Caki2 (cell line): ENCODE data around the gene PRR14L. TPM values are rescaled to one million over a fixed set of nuclear protein-coding genes. Genes with fewer than 3 reads are reported as not detected.
"Not testable (repeated sequence)": the region's sequence is repeated elsewhere in the genome, so short reads cannot be mapped to it uniquely, and the experiment has no call there.

ENCODE experiments used
- DNase-seq: peaks from one replicate; pipeline ENCODE4 v3.0.0-alpha.2; 2015; ENCODE audit warnings: low read depth
- in situ Hi-C: cut with HindIII; loops from 2 replicates; pipeline ENCODE4 v1.10.0; 2016; ENCODE audit warnings: low sequenced_read_pairs, low pct_unique_long_range_greater_than_20kb, mixed read lengths
- total RNA-seq: library from RNA; depleted of rRNA; stranded (reverse); fragments of >200 nt; shearing (Covaris generic); gene quantifications from 2 replicates; pipeline ENCODE4 v1.2.3, GENCODE V29; 2014; ENCODE audit warnings: low replicate concordance; rRNA removed

Gene PRR14L
- total RNA-seq: 4.7 and 5.5 TPM in 2 replicates

GRCh38 chr22:31749636-31750364, at the start of gene PRR14L:
Gene PRR14L, minus strand, starts transcription at chr22:31750132. Its CDS starts 11,272 bp downstream, at chr22:31738860.
- in situ Hi-C loops: no loop called here
- peak; percentile 96 for DNase-seq

- DNase-seq, in situ Hi-C loops: not testable (repeated sequence)
These were observed 49.4 kb upstream of the PRR14L start for GRCh38 chr22:31799358-31799757.

- in situ Hi-C loops: no loop called here
- no peak for DNase-seq
These were observed 40.3 kb upstream of the PRR14L start for GRCh38 chr22:31790240-31790639.

GRCh38 chr22:31789803-31790202, 39.9 kb upstream of the PRR14L start:
- DNase-seq: no peak
- in situ Hi-C loops: no loop called here

GRCh38 chr22:31776231-31776630, 26.3 kb upstream of the PRR14L start:
- in situ Hi-C loops: no loop called here
- DNase-seq: peak; percentile 18

GRCh38 chr22:31773416-31773815, 23.5 kb upstream of the PRR14L start:
- no peak for DNase-seq
- in situ Hi-C loops: no loop called here

- DNase-seq: no peak
- in situ Hi-C loops: no loop called here
These were observed 18.6 kb upstream of the PRR14L start for GRCh38 chr22:31768422-31769059.

- in situ Hi-C loops: no loop called here
- no peak for DNase-seq
These were observed 14.9 kb upstream of the PRR14L start for GRCh38 chr22:31764785-31765184.

- DNase-seq, in situ Hi-C loops: not testable (repeated sequence)
These were observed 8.9 kb upstream of the PRR14L start for GRCh38 chr22:31758860-31759259.

- in situ Hi-C loops: no loop called here
- no peak for DNase-seq
These were observed 7.3 kb upstream of the PRR14L start for GRCh38 chr22:31757265-31757664.

GRCh38 chr22:31754813-31755212, 4.9 kb upstream of the PRR14L start:
- DNase-seq: no peak
- in situ Hi-C loops: no loop called here

- DNase-seq: peak; percentile 99
- in situ Hi-C loops: no loop called here
These were observed 3.9 kb upstream of the PRR14L start, which contains the start of gene DEPDC5 for GRCh38 chr22:31753634-31754501. Gene DEPDC5, plus strand, starts transcription at chr22:31754019. Its CDS starts 903 bp downstream, at chr22:31754922.

GRCh38 chr22:31753005-31753633, 3.2 kb upstream of the PRR14L start:
- DNase-seq: no peak

GRCh38 chr22:31752096-31752847, 2.3 kb upstream of the PRR14L start:
- in situ Hi-C loops: no loop called here

More at GRCh38 chr22:31753005-31753633, 3.2 kb upstream of the PRR14L start:
- in situ Hi-C loops: no loop called here

GRCh38 chr22:31750365-31751284, 693 bp upstream of the PRR14L start:
- no peak for DNase-seq
- in situ Hi-C loops: no loop called here

More at GRCh38 chr22:31752096-31752847, 2.3 kb upstream of the PRR14L start:
- no peak for DNase-seq

GRCh38 chr22:31748490-31748889, 1.4 kb downstream of the PRR14L start:
- in situ Hi-C loops: no loop called here
- no peak for DNase-seq

- in situ Hi-C loops: no loop called here
- no peak for DNase-seq
These were observed 2.5 kb downstream of the PRR14L start for GRCh38 chr22:31747441-31747840.
